HG03159 (cell line): ENCODE measurements around the gene HOXD11.

ENCODE experiments used
- ATAC-seq: cut with Tn5 transposase; IDR thresholded peaks from one replicate; pipeline ENCODE4 v1.9.1; 2021; ENCODE audit warnings: mild to moderate bottlenecking, moderate library complexity; ENCODE audit not compliant: unreplicated experiment

HOXD11 gene

GRCh38 chr2:176130957-176131847 lies 24.1 kb downstream of the HOXD11 start:
- no peak for ATAC-seq

GRCh38 chr2:176131848-176132158 lies 24.7 kb downstream of the HOXD11 start:
- ATAC-seq: no peak

- ATAC-seq: no peak
Observed at GRCh38 chr2:176132205-176133171, 25.4 kb downstream of the HOXD11 start.

- no peak for ATAC-seq
Observed at GRCh38 chr2:176133389-176133788, 26.3 kb downstream of the HOXD11 start.

GRCh38 chr2:176134035-176134434 lies 27.0 kb downstream of the HOXD11 start:
- no peak for ATAC-seq

- no peak for ATAC-seq
Observed at GRCh38 chr2:176135035-176135440, 28.0 kb downstream of the HOXD11 start.

- ATAC-seq: no peak
Observed at GRCh38 chr2:176136374-176137251, 29.5 kb downstream of the HOXD11 start.

- no peak for ATAC-seq
Observed at GRCh38 chr2:176137252-176137580, 30.1 kb downstream of the HOXD11 start.

GRCh38 chr2:176137906-176138305 lies 30.8 kb downstream of the HOXD11 start:
- ATAC-seq: no peak

- no peak for ATAC-seq
Observed at GRCh38 chr2:176138526-176138922, 31.4 kb downstream of the HOXD11 start.

- no peak for ATAC-seq
Observed at GRCh38 chr2:176138923-176139660, 32.0 kb downstream of the HOXD11 start.

GRCh38 chr2:176139661-176140512 lies 32.8 kb downstream of the HOXD11 start:
- ATAC-seq: no peak

GRCh38 chr2:176140513-176141317 lies 33.6 kb downstream of the HOXD11 start:
- peak; percentile 92 for ATAC-seq

- ATAC-seq: no peak
Observed at GRCh38 chr2:176142281-176142680, 35.2 kb downstream of the HOXD11 start.

- ATAC-seq: no peak
Observed at GRCh38 chr2:176145085-176145969, 38.2 kb downstream of the HOXD11 start.

- no peak for ATAC-seq
Observed at GRCh38 chr2:176146101-176146500, 39.0 kb downstream of the HOXD11 start.

GRCh38 chr2:176146645-176147044 lies 39.6 kb downstream of the HOXD11 start:
- no peak for ATAC-seq
